DMS114 treated with DMSO at 0.1 percent for 48 hours (cell line): ENCODE measurements around the gene TWF2.

ENCODE experiments used
- DNase-seq: peaks from one replicate; lab custom pipeline; 2025; ENCODE audit not compliant: unreplicated experiment; lab: John Stamatoyannopoulos, UW

The TWF2 gene

DNA sequence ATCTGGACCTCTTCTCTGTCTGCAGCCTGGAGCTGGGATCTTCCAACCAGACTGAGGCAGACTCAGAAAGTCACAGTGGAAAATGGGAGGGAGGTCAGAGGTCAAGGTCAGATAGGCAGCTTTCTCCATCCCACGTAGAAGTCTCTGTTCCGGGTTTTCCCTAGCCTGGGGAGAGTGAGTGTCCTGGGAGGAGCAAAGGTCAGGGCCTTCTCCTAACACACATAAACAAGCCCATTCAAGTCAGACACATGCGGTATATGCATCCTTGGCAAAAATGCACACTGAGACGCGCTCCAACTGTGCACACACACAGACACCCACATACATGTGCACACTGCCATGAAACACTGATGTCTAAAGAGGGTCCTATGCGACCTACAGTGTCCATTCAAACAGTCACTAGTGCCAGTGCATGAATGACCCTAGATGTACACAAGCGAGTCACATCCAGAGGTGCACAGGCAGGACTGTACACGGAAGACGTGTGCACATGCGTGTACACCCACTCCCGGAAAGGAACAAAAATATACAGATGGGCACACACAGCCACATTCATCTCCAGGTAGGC lies 681 bp downstream of the TWF2 start:
- DNase-seq: no peak

DNA sequence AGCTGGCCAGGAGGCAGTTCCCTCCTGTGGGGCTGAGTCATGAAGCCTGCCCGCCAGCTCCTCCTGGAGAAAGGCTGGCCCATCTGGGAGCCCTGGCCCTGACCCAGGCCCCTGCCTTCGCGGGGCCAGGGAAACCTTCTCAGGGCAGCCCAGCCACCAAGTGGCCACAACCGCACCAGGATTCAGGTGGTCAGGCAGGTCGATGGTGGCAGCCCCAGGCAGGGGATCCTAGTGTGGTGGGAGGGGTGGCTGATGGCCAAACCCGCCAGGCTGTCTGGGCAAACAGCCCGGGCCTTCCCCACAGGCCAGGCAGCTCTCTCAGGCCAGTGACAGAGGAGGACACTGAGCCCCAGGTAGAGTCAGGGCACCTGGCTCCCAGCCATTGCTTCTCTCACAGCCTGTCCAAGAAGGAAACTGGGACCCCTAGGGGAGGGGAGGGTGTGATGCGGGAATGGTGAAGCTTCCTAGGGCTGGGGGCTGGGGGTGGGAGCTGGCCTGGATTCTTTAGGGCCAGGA lies 1.2 kb downstream of the TWF2 start:
- no peak for DNase-seq

DNA sequence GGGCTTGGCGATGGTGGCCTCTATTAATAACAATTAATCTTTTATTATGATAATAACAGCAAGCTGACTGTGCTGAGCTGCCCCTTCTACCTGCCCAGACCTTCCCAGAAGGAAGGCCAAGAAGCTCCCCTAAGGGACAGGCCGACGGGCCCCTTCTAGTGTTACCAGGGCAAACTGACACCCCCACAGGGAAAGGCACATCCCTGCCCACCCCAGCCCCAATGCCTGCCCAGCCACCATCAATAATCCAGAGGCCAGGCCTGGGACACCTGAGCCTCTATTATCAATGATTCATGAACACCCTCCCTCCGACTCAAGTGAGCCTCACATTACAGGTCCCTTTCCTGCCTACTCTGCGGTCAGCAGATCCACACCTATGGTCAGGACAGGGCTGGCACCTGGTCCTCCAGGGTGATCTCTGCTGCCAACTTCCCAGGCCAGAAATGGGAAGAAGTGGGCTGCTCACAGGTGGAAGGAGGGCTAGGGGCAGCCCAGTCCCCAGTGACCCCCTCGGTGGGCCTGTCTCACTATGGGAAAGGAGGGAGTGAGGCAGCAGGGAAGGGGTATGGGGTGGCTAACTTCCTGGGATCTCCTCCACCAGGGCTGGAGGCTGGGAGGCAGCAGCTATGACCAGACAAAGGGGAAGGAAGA lies 1.8 kb downstream of the TWF2 start:
- no peak for DNase-seq

DNA sequence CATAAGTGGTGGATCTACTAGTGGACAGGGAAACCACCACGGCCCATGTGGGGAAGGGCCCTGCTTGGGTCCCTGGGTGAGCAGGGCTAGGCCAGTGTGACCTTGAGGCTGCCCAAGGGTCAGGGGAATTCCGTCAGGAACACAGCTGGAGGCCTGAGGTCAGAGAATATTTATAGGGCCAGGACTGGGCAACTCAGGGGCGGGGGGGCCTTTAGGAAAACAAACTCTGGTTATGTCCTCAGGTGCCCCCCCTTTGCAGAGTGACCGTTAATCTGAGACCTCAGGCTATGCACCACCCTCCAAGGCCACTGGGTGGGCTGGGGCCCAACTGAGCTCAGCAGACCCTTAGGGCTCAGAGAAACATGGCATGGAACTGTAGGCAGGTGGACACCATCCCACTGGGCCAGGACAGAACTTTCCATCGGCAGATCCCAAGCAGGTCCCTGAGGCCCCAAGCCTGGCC lies 2.5 kb downstream of the TWF2 start:
- DNase-seq: no peak

DNA sequence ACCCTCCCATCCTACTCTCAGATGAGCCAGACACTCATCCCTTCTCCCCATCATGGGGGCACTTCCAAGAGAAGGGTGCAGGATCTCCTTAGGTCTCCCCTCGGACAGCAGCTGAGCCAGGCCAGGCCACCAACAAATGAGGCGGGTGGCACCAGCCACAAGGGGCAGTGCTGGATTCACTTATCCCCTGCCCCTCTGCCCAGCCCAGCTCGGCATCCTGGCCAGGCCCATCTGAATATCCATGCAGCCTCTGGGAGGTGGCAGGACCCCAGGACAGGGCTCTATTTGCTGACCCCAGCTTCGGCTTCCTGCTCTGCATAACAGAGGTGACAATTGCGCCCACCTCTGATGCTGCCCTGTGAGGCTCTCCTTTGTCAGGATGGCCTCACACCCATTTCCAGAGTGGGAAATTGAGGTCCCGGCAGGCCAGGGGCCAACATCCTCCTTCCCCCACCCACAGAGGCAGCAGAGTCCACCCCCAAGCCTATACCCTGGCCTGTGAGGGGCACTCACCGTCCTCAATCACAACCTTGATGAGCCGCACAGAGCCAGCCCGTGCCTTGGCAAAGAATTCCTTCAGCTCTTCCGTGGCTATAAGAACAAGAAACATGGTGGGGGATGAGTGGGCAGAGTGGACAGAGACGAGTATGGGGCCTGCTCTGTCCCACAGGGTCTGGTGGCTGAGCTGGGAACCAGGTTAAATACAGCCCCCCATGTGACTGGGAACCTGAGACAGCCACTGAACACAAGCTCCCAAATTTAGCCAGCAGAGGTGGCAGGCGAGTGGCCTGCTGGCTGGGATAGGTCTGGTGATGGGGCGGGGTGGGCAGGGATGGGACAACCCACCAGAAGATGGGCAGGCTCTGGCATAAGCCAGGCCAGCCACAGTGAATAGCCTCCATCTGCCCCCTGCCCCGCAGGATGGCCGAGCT lies 4.2 kb downstream of the TWF2 start:
- DNase-seq: no peak

DNA sequence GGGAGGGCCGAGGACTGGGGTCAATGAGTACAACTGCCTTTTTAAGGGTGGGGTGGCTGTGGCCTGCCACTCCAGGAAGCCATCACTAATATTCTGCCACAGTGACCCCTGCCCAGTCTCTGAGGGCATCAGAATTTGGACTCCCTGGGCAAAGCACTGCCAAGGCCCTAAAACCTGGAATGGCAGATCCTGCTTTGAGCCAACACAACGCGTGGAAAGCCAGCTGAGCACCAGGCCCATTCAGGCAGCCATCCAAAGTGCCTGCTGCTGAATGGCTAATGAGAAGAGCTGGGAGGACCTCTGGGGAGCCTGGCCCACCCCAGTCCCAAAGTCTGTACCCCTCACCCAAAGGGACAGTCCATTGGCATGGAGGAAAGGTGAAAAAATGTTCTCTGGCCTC lies 5.0 kb downstream of the TWF2 start:
- no peak for DNase-seq

DNA sequence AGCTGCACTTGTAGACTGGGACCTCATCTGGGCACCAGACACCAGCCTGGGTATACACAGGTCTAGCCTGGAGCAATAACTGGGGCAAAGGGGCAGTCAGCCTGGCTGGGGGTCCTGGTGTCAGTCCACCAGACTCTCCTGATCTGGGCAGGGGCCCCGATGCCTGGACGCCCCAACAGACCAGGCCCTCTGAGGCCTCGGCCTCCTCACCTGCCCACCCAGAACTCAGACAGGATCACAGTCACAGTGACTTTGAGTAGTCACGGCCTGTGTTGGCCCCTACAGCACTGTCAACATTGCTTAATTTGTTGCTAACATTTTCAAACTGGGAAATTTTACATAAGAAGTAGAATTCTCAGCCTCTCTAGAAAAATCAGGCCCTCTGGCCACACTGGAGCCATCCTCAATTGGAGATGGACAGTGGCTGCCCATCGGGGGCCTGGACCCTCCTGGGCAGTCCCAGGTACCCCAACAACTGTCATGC lies 5.8 kb downstream of the TWF2 start:
- no peak for DNase-seq

DNA sequence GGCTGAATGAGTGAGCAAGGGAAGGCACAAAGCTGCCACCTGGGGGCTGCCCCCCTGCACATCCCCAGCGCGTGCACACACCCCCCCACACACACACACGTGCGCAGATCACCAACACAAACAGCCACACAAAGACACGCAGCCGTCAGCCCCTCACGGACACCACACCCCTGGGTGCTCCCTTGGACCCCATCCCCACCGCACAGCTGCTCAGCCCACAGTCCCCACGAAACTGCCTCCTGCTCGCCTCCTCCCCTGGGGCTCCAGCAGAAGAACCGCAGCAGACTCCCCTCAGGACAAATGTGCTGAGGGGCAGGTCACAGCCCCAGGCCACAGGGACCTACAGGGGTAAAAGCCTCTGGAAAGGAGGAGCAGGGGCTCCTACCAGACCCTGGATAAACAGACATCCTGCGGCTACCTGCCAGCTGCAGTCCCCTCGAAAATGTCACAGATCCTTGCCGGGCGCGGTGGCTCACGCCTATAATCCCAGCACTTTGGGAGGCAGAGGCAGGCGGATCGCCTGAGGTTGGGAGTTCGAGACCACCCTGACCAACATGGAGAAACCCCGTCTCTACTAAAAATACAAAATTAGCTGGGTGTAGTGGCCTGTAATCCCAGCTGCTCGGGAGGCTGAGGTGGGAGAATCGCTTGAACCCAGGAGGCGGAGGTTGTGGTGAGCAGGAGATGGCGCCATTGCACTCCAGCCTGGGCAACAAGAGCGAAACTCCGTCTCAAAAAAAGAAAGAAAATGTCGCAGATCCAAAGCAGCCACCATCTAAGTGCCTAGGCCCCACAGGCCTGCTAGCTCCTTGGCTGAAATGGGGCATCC lies 6.5 kb downstream of the TWF2 start:
- no peak for DNase-seq

DNA sequence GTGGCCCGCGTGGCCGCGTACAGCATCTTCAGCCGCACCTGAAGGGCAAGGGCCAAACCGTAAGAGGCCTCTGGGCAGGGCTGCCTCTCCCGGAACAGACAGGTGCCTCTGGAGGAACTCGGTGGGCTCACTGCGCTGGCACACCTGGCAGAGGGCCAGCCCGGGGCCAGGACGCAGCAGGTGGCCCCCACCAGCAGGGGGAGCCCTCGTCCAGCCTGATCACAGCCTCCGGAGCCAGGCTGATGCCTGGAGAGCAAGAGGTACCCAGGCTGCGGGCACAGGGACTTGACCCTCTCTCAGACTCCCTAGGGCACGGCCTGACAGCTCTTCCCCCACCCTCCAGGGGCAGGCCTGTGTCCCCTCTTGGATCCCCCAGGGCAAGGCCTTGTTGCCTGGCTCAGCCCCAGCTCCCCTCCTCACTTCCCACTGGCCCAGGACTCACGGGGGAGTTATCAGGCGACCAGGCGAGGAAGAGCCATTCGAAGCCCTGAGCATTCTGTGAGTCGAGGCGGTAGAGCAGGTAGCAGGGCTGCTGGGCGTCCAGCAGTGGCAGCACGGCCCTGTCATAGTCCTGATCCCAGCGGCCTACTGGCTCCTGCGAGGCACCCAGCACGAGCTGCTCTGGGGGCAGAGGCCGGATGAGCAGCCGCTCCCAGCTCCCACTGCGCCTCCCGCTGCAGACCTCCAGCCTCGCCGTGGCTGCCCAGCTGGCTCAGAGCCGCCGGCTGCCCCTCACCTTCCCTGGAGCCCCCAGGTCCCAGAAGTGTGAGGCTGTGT lies 7.3 kb downstream of the TWF2 start:
- peak; percentile 18 for DNase-seq

DNA sequence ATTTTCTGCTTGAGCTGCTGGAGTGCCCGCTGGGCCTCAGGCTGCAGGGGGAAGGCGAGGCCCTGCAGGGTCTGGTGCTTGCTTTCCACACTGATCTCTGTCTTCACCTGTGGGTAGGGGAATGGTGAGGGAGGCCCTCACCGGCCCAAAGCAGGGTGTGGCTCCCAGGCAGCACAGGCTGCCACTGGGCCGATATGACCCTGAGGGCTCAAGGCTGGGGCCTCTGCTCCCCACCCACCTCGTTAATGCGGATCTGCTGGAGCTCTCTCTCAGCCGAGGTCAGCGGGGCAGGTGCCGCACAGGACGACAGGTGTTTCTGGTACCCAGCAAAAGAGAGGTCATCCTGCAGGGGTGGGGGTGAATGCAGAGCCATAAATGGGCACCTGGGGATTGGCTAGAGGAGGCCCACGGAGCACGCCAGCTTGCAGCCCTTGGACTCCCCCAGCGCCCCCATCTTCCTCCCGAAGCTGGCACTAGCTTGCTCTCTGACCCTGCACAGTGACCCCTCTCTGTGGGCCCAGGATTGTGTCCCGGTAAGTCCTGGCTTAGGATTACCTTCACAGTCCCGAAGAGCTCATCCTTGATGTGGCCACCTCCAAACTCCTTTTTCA lies 8.0 kb downstream of the TWF2 start:
- DNase-seq: no peak

DNA sequence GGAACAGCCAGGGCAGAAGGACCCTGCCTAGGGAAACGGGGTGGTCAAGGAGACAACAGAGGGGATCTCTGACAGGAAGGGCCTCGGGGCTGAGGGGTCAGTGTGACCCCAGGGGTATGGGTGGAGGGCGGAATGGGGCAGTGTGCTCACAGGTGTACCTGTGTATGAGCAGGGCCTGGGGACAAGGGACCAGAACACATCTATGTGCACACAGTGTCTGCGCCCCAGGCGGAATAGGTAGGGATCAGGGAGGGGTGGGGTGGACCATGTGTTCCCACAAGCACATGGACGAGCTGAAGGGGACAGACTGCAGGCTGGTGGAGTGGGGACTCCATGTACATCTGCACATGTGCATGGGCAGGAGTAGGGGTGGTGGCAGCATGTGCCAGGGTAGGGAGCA lies 8.5 kb downstream of the TWF2 start:
- no peak for DNase-seq

DNA sequence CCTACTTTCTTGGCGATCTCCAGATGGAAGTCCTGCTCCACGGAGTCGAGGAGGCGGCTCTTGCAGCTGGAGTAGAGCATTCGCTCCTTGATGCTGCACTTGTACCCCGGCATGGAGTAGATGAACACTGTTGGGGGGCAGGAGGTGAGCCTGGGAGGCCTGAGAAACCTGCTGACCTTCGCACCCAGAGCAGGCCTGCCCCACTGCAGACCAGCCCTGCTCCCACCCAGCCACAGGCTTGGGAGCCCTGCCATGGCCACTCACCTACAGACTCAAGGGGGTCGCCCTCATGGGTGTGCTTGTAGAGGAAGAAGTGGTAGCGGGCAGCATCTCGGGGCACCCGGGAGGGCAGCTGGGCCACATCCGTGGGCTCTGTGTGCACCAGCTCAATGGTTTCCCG lies 9.3 kb downstream of the TWF2 start:
- no peak for DNase-seq

DNA sequence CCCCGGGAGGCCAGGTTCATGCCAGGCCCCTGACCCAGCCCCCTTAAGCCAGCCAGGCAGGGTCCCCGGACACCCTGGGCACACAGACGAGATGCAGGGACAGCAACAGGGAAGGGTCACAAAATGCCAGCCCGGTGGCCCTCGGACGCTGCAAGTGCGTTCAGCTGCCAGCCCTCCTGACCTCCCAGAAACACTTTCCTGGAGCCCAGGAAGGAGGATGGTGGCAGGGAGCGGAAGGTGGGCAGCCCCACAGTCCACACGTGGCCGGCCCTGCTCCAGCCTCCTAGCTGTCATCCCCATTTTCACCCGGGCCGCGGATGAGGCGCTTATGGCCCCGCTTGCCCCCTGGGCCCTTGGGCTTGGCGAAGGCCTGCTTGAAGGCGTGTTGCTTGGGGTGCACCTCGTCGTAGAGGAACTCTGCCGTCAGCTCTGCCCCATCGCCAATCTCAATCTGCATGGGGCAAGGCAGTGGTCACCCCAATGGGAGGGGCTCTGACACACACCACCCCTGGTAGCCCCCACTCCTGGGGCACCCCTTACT lies 10.1 kb downstream of the TWF2 start:
- no peak for DNase-seq

DNA sequence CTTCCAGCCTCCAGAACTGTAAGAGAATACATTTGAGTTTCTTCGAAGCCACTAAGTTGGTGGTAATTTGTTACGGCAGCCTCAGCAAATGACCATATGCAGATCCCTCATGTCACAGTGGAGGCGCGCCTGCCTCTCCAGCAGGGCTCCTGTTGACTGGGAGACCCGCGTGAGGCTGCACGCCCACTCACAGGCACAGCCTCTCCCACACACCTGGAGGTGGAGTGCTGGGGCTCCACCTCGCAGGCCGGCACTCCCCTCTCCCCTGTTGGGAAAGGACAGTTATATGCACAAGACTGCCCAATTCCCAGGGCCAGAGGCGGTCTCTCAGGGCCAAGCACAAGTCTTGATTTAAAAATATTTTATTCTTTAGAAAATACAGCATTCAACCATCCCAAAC lies 10.7 kb downstream of the TWF2 start:
- DNase-seq: no peak

DNA sequence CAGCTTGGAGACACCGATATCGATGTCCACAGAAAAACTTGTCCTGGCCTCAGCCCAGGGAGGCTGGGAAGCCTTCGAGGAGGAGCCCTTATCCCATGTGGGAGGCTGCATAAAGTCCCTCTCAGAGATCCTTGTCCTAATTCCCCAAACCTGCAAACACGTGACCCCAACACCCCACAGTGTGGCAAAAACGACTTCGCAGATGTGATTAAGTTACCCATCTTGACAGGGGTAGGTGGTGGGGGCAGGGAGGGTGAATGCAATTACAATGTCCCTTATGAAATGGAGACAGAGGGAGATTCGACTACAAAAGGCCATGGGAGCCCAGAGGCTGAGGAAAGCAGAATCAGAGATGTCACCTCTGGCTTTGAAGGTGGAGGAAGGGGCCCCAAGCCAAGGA lies 11.2 kb downstream of the TWF2 start:
- DNase-seq: no peak

DNA sequence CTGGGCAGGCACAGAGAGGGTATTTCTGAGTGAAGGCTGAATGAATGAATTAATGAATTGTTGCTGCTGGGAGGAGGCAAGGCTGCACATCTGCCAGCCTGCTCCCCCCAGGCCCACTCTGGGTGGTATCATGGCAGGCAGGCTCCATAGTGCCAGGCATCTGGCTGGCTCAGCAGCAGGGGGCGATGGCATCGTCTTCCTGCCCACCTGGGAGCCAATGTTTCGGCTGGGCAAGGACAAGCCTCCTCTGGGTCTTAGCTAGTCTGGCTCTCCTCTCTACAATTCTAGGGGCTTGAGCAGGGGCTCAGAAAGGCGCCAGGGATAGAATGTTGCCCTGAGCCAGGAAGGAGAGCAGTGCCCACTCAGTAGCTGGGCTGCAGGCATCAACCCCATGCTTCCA lies 11.8 kb downstream of the TWF2 start:
- no peak for DNase-seq

DNA sequence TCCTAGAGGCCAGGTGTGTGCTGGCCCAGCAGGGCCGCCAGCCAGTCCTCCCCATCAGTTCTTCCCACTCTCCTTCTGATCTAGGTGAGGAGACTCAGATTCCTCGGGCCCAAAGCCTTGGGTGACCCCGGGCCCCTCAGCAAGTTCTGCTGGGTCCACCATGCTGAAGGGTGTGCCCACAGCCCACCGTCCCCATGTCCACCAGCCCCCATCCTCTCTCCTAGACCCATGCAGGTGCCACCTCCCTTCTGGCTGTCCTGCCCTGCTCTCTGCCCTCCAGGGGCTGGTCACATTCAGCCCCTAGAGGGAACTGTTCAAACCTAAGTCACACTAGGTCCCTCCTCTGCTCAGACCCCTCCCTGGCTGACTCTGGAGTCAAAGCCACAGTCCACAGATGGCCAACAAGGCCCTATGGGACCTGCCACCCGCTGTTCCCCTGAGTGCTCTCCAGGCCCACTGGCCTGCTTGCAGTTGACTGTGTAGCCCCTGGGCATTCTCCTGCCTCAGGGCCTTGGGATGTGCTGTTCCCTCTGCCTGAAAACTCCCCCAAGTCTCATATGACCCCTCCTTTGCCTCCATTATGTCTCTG lies 12.6 kb downstream of the TWF2 start:
- DNase-seq: no peak

DNA sequence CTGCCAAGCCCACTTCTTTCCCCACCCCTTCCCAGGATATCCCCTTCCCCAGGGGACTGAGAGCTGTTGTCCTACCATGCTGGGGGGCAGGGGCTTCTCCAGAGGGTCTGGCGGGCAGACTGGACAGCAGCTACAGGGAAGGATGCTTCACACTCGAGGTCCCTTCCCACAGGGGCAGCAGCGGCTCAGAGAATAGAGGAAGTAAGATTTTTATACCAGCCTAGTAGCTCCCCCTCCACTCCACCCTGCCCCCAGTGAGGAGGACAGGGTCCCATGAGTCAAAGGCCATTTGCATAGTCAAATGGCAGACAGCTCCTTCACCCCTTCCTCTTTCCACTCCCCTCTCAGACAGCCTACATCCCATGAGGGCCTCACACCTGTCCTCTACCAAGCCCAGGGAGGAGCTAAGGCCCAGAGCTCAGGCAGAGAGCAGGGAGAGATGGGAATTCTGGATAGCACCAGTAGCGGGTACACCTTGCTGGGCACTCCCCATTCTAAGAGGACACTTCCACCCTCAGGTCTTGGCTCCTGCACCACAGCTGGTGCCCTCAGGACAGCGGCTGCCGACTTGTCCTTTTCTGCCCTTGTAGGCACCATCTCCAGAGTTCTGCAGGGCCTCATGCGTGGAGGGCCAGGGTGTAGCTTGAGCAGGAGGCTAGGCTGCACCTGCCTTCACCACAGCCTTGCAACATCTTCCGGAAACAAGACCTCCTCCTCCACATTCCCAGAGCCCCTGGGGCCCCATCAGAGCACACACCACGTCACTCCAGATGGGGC lies 13.3 kb downstream of the TWF2 start, which contains the start of gene TLR9:
Gene TLR9, minus strand, starts transcription at position 194 of the 777 bp plus-strand sequence. Its CDS starts 116 bp downstream, at position 78.
- no peak for DNase-seq
